Measurements from ENCODE around the gene OR9A4. TPM values are rescaled to one million over a fixed set of nuclear protein-coding genes. Genes with fewer than 3 reads are reported as not detected.

Gene OR9A4
- total and polyA plus RNA-seq, 2 experiments from 2014 or later = not detected

GRCh38 chr7:141876371-141876770 lies 39.8 kb upstream of the OR9A4 start:
- Mint-ChIP-seq H3K36me3 (ENCODE audit: low read depth) (no peaks in the 10 kb centered on the region), H3K9me3 (no peaks in the 10 kb centered on the region), H3K4me3 (no peak overlapping the region), H3K27ac (peak overlapping the region; percentile 5; the same call in 1 of the 2 replicates), H3K4me1 (peaks cover 24% of the 10 kb centered on the region), H3K27me3 (ENCODE audit: insufficient read depth, low read depth, poor library complexity) (no peaks in the 10 kb centered on the region)
- no peaks in the 10 kb centered on the region for H3F3A ChIP-seq (replicated peaks; ENCODE audit: low read depth)
- H3K9me2 ChIP-seq (ENCODE audit: insufficient read depth) = no peaks in the 10 kb centered on the region; the same call in 1 of the 2 replicates
- TF ChIP-seq CTCF (conservative IDR thresholded peaks at IDR 0.05; ENCODE audit: low read depth in 2 of 2) (peak; percentile 11 to 41; a peak in 2 of 4 replicates), STAT1 (IDR thresholded peaks at IDR 0.05; ENCODE audit: unreplicated experiment) (no peak)
- peaks cover 18% of the 10 kb centered on the region for H3K4me1 ChIP-seq (ENCODE audit: insufficient read depth)
- H2AFZ ChIP-seq = no peak overlapping the region
- H3K4me3 ChIP-seq = no peak overlapping the region
- H3K79me2 ChIP-seq (replicated peaks; ENCODE audit: insufficient read depth) = no peaks in the 10 kb centered on the region
- H3K27me3 ChIP-seq (ENCODE audit: insufficient read depth) = no peaks in the 10 kb centered on the region
- ATAC-seq (peak; percentile 56; the same call in 2 of the 3 replicates), DNase-seq (ENCODE audit: low spot score) (no peak)
- H4K20me1 ChIP-seq (replicated peaks; ENCODE audit: insufficient read depth) = no peaks in the 10 kb centered on the region
- no peak overlapping the region for H3K27ac ChIP-seq (ENCODE audit: low read depth)
- H3K4me2 ChIP-seq = peak overlapping the region; percentile 49; the same call in 1 of the 2 replicates
- H3K36me3 ChIP-seq (ENCODE audit: insufficient read depth) = no peaks in the 10 kb centered on the region

- no peaks in the 10 kb centered on the region for H3K36me3 ChIP-seq (ENCODE audit: insufficient read depth)
- no peaks in the 10 kb centered on the region for H4K20me1 ChIP-seq (replicated peaks; ENCODE audit: insufficient read depth)
- no peak overlapping the region for H3K4me2 ChIP-seq
- no peaks in the 10 kb centered on the region for H3K27me3 ChIP-seq (ENCODE audit: insufficient read depth)
- H3K4me3 ChIP-seq = no peak overlapping the region
- H2AFZ ChIP-seq = no peak overlapping the region
- peaks cover 2% of the 10 kb centered on the region; the same call in 1 of the 3 replicates for H3K9me3 Mint-ChIP-seq
- ATAC-seq (no peak), DNase-seq (ENCODE audit: low spot score) (no peak)
- H3K4me1 Mint-ChIP-seq = peaks cover 24% of the 10 kb centered on the region
- no peaks in the 10 kb centered on the region for H3K36me3 Mint-ChIP-seq (ENCODE audit: low read depth)
- peak overlapping the region; percentile 46; the same call in 1 of the 2 replicates for H3K27ac Mint-ChIP-seq
- no peaks in the 10 kb centered on the region for H3K27me3 Mint-ChIP-seq (ENCODE audit: insufficient read depth, low read depth, poor library complexity)
- no peaks in the 10 kb centered on the region for H3K79me2 ChIP-seq (replicated peaks; ENCODE audit: insufficient read depth)
- no peaks in the 10 kb centered on the region for H3K9me2 ChIP-seq (ENCODE audit: insufficient read depth)
- no peak overlapping the region for H3K27ac ChIP-seq (ENCODE audit: low read depth)
- H3K4me3 Mint-ChIP-seq = no peak overlapping the region
- TF ChIP-seq JUNB (IDR thresholded peaks at IDR 0.05; ENCODE audit: unreplicated experiment) = no peak
- TF ChIP-seq, protein P1, sequence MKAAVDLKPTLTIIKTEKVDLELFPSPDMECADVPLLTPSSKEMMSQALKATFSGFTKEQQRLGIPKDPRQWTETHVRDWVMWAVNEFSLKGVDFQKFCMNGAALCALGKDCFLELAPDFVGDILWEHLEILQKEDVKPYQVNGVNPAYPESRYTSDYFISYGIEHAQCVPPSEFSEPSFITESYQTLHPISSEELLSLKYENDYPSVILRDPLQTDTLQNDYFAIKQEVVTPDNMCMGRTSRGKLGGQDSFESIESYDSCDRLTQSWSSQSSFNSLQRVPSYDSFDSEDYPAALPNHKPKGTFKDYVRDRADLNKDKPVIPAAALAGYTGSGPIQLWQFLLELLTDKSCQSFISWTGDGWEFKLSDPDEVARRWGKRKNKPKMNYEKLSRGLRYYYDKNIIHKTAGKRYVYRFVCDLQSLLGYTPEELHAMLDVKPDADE (IDR thresholded peaks at IDR 0.05) = no peak
- no peak for TF ChIP-seq POLR2AphosphoS5 (IDR thresholded peaks at IDR 0.05; ENCODE audit: low read depth)
- H3K4me1 ChIP-seq (ENCODE audit: insufficient read depth) = peaks cover 18% of the 10 kb centered on the region
- no peaks in the 10 kb centered on the region for H3F3A ChIP-seq (replicated peaks; ENCODE audit: low read depth)
These were observed 38.8 kb upstream of the OR9A4 start for GRCh38 chr7:141877365-141877764.

DNA sequence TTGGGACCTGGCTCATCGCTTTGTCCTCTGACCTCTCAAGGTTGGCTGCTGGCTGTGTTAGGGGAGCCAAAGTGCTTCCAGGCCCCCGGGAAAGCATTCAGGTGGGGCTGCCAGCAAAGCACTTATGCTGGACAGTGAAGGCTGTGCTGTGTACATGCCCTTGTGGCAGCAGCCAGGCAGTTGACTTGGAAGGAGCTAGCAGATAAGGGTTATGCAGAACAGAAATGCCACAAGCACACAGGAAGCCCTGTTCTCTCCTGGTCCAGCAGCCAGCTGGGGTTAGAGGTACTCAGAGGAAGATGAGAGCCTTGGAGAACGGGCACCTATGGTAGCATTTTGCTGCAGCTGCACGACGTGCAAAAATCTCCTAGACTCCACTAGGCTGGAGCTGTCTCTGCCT lies 35.2 kb upstream of the OR9A4 start:
- H3K27me3 ChIP-seq (ENCODE audit: insufficient read depth) = no peaks in the 10 kb centered on the region
- H3K27ac ChIP-seq (ENCODE audit: low read depth) = no peak overlapping the region
- peaks cover 3% of the 10 kb centered on the region; the same call in 1 of the 3 replicates for H3K36me3 Mint-ChIP-seq (ENCODE audit: low read depth)
- no peak overlapping the region for H3K4me3 ChIP-seq
- H3K9me2 ChIP-seq (ENCODE audit: insufficient read depth) = peaks cover 2% of the 10 kb centered on the region; the same call in 1 of the 2 replicates
- no peaks in the 10 kb centered on the region for H3K79me2 ChIP-seq (replicated peaks; ENCODE audit: insufficient read depth)
- DNase-seq (ENCODE audit: low spot score) = no peak
- H3K36me3 ChIP-seq (ENCODE audit: insufficient read depth) = no peaks in the 10 kb centered on the region
- peaks cover 10% of the 10 kb centered on the region for H3K4me1 Mint-ChIP-seq
- no peak overlapping the region for H2AFZ ChIP-seq
- peaks cover 7% of the 10 kb centered on the region; the same call in 2 of the 3 replicates for H3K9me3 Mint-ChIP-seq
- no peak overlapping the region for H3K4me3 Mint-ChIP-seq
- no peaks in the 10 kb centered on the region for H3K27me3 Mint-ChIP-seq (ENCODE audit: insufficient read depth, low read depth, poor library complexity)
- H3K27ac Mint-ChIP-seq = no peak overlapping the region
- ATAC-seq = no peak
- H3K4me2 ChIP-seq = no peak overlapping the region
- H3F3A ChIP-seq (replicated peaks; ENCODE audit: low read depth) = no peaks in the 10 kb centered on the region
- peaks cover 5% of the 10 kb centered on the region for H3K4me1 ChIP-seq (ENCODE audit: insufficient read depth)
- H4K20me1 ChIP-seq (replicated peaks; ENCODE audit: insufficient read depth) = no peaks in the 10 kb centered on the region
- TF ChIP-seq STAT1 (IDR thresholded peaks at IDR 0.05; ENCODE audit: unreplicated experiment) (no peak), EZH2 (IDR thresholded peaks at IDR 0.05; ENCODE audit: low read depth, unreplicated experiment) (no peak), POLR2AphosphoS5 (IDR thresholded peaks at IDR 0.05; ENCODE audit: low read depth) (no peak)
- TF ChIP-seq, protein P1 (IDR thresholded peaks at IDR 0.05) = no peak

All from GM23338 (cell line).